ENCODE measurements around the gene RNU4-1. TPM values are rescaled to one million over a fixed set of nuclear protein-coding genes. Genes with fewer than 3 reads are reported as not detected.

RNU4-1 gene
- total RNA-seq, 1 experiment from 2014 or later: 2,436 TPM

GRCh38 chr12:120284381-120284780, 8.7 kb downstream of the RNU4-1 start:
- DNase-seq (ENCODE audit: low spot score) (no peak), ATAC-seq (no peak)
- H3K9me3 Mint-ChIP-seq: peaks cover under 1% of the 10 kb centered on the region; the same call in 1 of the 2 replicates
- H3K27ac Mint-ChIP-seq: no peak overlapping the region
- H3K4me1 Mint-ChIP-seq: peaks cover 11% of the 10 kb centered on the region
- H3K27me3 Mint-ChIP-seq (ENCODE audit: low read depth): no peaks in the 10 kb centered on the region; the same call in 1 of the 2 replicates
- ChIA-PET POLR2A (no interaction called here), CTCF (interaction anchor here (1.6 to 7.0 kb wide), 3 partner anchors 18 to 56 kb away, joined by 5 to 50 read pairs (median 9); partner anchors contain the start of genes PXN and SIRT4)
- H3K36me3 Mint-ChIP-seq: peaks cover under 1% of the 10 kb centered on the region
- no peak overlapping the region for H3K4me3 Mint-ChIP-seq
- TF ChIP-seq NFYB (CRISPR knock-in tag; conservative IDR thresholded peaks at IDR 0.05; ENCODE audit: low read depth) (no peak), ZNF232 (CRISPR knock-in tag; IDR thresholded peaks at IDR 0.05) (no peak), USF2 (CRISPR knock-in tag; IDR thresholded peaks at IDR 0.05) (no peak), ZNF121 (CRISPR knock-in tag; IDR thresholded peaks at IDR 0.05) (no peak), PREB (CRISPR knock-in tag; IDR thresholded peaks at IDR 0.05; ENCODE audit: borderline replicate concordance) (no peak), EMX1 (CRISPR knock-in tag; IDR thresholded peaks at IDR 0.05) (no peak), NR3C1 (CRISPR knock-in tag; conservative IDR thresholded peaks at IDR 0.05; ENCODE audit: low read depth) (no peak), ATF3 (CRISPR knock-in tag; conservative IDR thresholded peaks at IDR 0.05) (no peak), E2F4 (CRISPR knock-in tag; IDR thresholded peaks at IDR 0.05; ENCODE audit: borderline replicate concordance, low read depth) (no peak), PRRX2 (CRISPR knock-in tag; IDR thresholded peaks at IDR 0.05) (no peak), HMGA2 (CRISPR knock-in tag; IDR thresholded peaks at IDR 0.05) (no peak), ESRRA (CRISPR knock-in tag; IDR thresholded peaks at IDR 0.05; ENCODE audit: borderline replicate concordance) (no peak), NFATC4 (CRISPR knock-in tag; IDR thresholded peaks at IDR 0.05) (no peak), MXD4 (CRISPR knock-in tag; IDR thresholded peaks at IDR 0.05; ENCODE audit: borderline replicate concordance) (no peak), HMGXB4 (CRISPR knock-in tag; IDR thresholded peaks at IDR 0.05) (no peak), MAX (CRISPR knock-in tag; IDR thresholded peaks at IDR 0.05) (no peak), ZNF396 (CRISPR knock-in tag; IDR thresholded peaks at IDR 0.05; ENCODE audit: borderline replicate concordance) (no peak), CDX4 (CRISPR knock-in tag; IDR thresholded peaks at IDR 0.05; ENCODE audit: borderline replicate concordance) (no peak), E2F1 (CRISPR knock-in tag; IDR thresholded peaks at IDR 0.05) (no peak), ZNF138 (CRISPR knock-in tag; conservative IDR thresholded peaks at IDR 0.05) (no peak)

All from WTC11 (cell line).